ENCODE measurements around the gene TMEM239.

The TMEM239 gene

GRCh38 chr20:2817341-2817726 is 1.2 kb downstream of the TMEM239 start:
- ATAC-seq, result no peak

GRCh38 chr20:2817891-2818595 is 1.9 kb downstream of the TMEM239 start:
- TF ChIP-seq OSR1 (CRISPR knock-in tag; IDR thresholded peaks at IDR 0.05), result no peak
- no peak for ATAC-seq

More at GRCh38 chr20:2817341-2817726, 1.2 kb downstream of the TMEM239 start:
- TF ChIP-seq ZFP30 (CRISPR knock-in tag; IDR thresholded peaks at IDR 0.05) (no peak), PPARA (CRISPR knock-in tag; IDR thresholded peaks at IDR 0.05; ENCODE audit: borderline replicate concordance) (no peak), CREB5 (CRISPR knock-in tag; IDR thresholded peaks at IDR 0.05; ENCODE audit: low read depth) (no peak), TSHZ2 (CRISPR knock-in tag; IDR thresholded peaks at IDR 0.05) (no peak), ZNF565 (CRISPR knock-in tag; conservative IDR thresholded peaks at IDR 0.05; ENCODE audit: low read depth) (no peak)

GRCh38 chr20:2820084-2820895 is 4.1 kb downstream of the TMEM239 start:
- peak; percentile 82 for ATAC-seq

GRCh38 chr20:2820896-2821869 is 5.0 kb downstream of the TMEM239 start:
- ATAC-seq, result peak; percentile 38
- TF ChIP-seq TOX (CRISPR knock-in tag; IDR thresholded peaks at IDR 0.05; ENCODE audit: borderline replicate concordance) (no peak), ZC3H10 (CRISPR knock-in tag; IDR thresholded peaks at IDR 0.05) (no peak), CSDC2 (CRISPR knock-in tag; IDR thresholded peaks at IDR 0.05) (no peak), ZFP3 (CRISPR knock-in tag; IDR thresholded peaks at IDR 0.05) (no peak), SNAI2 (CRISPR knock-in tag; IDR thresholded peaks at IDR 0.05) (no peak), ZNF70 (CRISPR knock-in tag; IDR thresholded peaks at IDR 0.05) (no peak), ISL1 (CRISPR knock-in tag; IDR thresholded peaks at IDR 0.05) (no peak)

More at GRCh38 chr20:2820084-2820895, 4.1 kb downstream of the TMEM239 start:
- no peak for TF ChIP-seq ZNF565 (CRISPR knock-in tag; conservative IDR thresholded peaks at IDR 0.05; ENCODE audit: low read depth)
- TF ChIP-seq ISL1 (CRISPR knock-in tag; IDR thresholded peaks at IDR 0.05), result peak; percentile 55

- TF ChIP-seq ZC3H10 (CRISPR knock-in tag; IDR thresholded peaks at IDR 0.05), result no peak
- no peak for TF ChIP-seq CSDC2 (CRISPR knock-in tag; IDR thresholded peaks at IDR 0.05)
- ATAC-seq, result peak; percentile 30; the same call in 2 of the 3 replicates
Measured at GRCh38 chr20:2822073-2822472, 5.9 kb downstream of the TMEM239 start.

- no peak for ATAC-seq
- TF ChIP-seq CSRNP3 (CRISPR knock-in tag; IDR thresholded peaks at IDR 0.05) (no peak), TSHZ2 (CRISPR knock-in tag; IDR thresholded peaks at IDR 0.05) (no peak), BACH2 (CRISPR knock-in tag; IDR thresholded peaks at IDR 0.05; ENCODE audit: borderline replicate concordance) (no peak), ZNF8 (CRISPR knock-in tag; IDR thresholded peaks at IDR 0.05) (no peak), PPARA (CRISPR knock-in tag; IDR thresholded peaks at IDR 0.05; ENCODE audit: borderline replicate concordance) (no peak), ZFP30 (CRISPR knock-in tag; IDR thresholded peaks at IDR 0.05) (no peak), ZFP3 (CRISPR knock-in tag; IDR thresholded peaks at IDR 0.05) (no peak), OSR1 (CRISPR knock-in tag; IDR thresholded peaks at IDR 0.05) (no peak), ISL1 (CRISPR knock-in tag; IDR thresholded peaks at IDR 0.05) (no peak), SNAI2 (CRISPR knock-in tag; IDR thresholded peaks at IDR 0.05) (no peak), TCF4 (CRISPR knock-in tag; IDR thresholded peaks at IDR 0.05; ENCODE audit: borderline replicate concordance) (no peak), TOX (CRISPR knock-in tag; IDR thresholded peaks at IDR 0.05; ENCODE audit: borderline replicate concordance) (no peak), ARNTL (CRISPR knock-in tag; IDR thresholded peaks at IDR 0.05; ENCODE audit: borderline replicate concordance, low read depth) (no peak)
Measured at GRCh38 chr20:2825761-2826160, 9.6 kb downstream of the TMEM239 start.
